Measurements from ENCODE around the gene EPHA10.

Gene EPHA10

GRCh38 chr1:37672136-37672870 lies 92.6 kb downstream of the EPHA10 start:
- DNase-seq (ENCODE audit: low read depth): no peak

- no peak for DNase-seq (ENCODE audit: low read depth)
Observed at GRCh38 chr1:37671261-37671660, 93.7 kb downstream of the EPHA10 start.

- DNase-seq (ENCODE audit: low read depth): no peak
Observed at GRCh38 chr1:37670133-37670532, 94.8 kb downstream of the EPHA10 start.

- DNase-seq (ENCODE audit: low read depth): no peak
Observed at GRCh38 chr1:37667023-37667671, 97.8 kb downstream of the EPHA10 start.

- DNase-seq (ENCODE audit: low read depth): no peak
Observed at GRCh38 chr1:37666241-37666867, 98.6 kb downstream of the EPHA10 start.
